GM19395 (cell line): ENCODE data around the gene ZBTB7C.

Source experiments
- ATAC-seq: cut with Tn5 transposase; IDR thresholded peaks from one replicate; pipeline ENCODE4 v1.9.1; 2021; ENCODE audit warnings: mild to moderate bottlenecking, moderate library complexity; ENCODE audit not compliant: unreplicated experiment

Gene ZBTB7C

DNA sequence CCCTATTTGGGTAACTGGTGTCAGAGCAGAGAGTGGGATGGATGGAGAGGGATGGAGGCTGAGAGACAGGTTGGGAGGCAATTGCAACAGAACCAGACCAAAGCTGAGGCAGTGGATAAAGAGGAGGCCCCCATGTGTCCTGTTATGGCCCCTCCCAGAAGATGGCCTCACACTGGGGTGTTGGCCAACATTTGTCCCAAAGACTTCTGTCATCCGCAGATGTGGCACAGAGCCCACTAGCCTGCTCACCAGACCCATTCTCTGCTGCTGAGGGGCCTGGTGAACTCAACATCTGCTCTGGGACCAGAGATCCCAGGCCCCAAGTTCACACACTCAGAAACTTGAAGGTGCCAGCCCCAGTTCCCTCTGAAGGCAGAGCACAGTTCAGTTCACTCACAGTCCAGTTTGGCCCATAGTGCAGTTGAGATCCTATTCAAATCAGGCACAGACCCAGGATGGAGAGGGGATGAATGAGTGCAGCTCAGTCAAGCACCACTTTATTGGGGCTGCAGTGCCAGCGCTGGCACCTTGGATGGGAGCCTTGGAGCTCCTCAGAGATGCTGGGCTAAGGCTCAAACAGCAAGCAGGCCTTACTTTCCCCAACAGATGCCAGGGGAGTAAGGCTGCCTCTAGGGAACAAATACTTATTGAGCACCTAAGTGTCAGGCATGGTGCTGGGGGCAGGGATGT is 189.2 kb downstream of the ZBTB7C start:
- no peak for ATAC-seq

DNA sequence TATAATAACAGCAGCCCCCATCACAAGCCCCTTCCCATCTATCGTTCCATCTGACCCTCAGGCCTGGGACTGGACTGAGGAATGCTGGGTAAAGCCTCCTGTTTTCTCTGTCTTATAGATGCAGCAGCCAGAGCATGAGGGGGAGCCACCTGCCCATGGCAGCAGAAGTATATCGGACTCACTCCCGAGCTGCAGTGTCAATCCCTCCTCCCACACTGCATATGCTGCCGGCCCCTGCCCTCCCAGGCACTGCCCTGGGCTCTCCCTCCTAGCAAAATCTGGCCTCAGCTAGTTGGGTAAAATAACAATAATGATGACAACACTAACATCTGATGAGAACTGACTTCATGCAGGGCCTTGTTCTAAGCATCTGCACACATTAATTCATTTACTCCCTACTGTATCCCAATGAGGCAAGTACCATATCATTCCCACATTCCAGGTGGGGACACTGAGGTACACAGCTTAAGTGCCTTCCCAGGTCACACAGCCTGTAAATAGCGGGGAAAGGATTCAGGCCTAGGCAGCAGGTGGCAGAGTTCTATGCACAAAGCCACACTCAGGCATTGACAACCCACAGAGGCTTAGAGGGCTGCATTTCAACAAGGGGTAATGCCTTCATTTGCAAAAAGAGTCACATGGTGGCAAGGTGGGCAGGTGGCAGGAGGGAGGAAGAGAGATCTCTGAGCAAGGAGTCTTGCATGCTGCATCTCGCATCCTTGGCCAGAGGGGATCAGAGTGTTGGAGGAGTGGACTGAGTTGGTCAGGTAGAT is 190.0 kb downstream of the ZBTB7C start:
- no peak for ATAC-seq

DNA sequence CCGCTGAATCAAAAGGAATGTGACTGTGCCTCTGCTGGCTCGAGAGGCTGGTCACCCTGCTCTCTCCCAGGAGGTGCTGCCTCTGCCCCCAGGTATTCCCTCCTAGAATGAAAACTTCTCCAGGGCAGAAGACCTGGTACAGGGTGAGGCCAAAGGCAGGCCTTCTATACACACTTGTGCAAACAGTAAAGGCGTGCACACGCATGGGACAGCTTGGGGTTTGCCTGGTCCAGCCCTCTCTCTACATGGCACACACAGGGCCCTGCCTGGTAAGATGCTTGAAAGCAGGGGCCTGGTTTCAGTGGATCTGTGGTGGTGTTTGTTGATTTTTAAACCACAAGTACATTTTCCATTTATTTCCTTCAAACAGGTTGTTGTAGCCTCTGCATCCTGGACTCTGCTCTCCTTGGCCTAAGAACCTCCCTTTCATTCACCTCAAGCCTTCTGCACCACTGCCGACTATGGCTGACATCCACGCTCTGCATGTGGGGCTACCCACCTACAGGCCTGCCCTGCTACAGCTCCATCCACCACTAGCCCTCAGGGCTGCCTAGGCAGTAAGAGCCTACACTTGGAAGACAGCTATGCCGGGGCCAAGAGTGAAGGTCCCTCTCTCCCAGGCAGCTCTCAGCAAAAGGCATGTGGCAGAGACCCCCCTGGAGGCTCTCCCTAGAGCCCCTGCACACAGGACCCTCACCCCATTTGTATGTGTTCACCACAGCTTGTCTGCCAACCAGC is 190.7 kb downstream of the ZBTB7C start:
- no peak for ATAC-seq

DNA sequence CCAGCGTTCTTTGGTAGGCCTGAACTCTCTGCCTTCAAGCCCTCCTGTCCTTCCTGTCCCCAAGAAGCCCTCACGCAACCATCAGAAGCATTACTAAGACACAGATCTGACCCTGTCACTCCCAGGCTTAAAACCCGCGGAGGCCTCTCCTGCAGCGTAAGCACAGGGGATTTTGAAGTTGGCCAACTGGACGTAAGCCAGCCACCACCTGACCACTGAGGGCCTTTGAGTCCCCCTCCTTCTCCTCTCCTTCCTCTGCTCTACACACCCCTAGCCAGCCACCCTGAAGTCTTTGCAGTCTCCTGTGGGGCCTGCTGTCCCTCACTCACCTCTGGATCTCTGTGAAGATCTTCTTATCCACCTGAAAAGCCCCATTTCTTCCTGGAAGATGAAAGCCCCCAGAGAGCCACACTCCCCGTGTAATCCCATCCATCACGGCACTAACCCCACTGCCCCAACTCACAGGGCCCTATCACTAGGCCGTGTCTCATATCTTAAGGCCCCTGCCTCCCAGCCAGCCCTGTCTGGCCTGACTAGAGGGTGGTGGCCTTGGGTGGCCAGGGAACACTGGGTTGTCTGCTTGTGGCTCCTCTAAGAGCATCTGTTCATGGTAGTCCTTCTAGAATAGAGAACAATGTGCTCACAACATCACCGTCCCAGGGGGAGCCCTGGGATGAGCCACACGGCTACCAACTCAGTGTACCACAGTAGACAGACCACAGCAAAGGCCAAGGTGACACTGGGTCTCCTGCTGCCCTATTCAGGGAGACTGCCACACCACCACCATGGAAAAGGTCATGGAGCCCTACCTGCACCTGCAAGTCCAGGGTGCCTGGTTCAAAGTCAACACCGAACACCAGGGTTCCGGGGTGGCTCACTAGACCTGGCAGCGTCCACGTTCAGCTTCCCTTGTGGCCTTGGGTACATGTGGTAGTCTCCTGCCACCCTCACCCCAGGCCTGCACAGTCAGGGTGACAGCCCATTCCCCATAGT is 191.6 kb downstream of the ZBTB7C start:
- ATAC-seq: no peak

DNA sequence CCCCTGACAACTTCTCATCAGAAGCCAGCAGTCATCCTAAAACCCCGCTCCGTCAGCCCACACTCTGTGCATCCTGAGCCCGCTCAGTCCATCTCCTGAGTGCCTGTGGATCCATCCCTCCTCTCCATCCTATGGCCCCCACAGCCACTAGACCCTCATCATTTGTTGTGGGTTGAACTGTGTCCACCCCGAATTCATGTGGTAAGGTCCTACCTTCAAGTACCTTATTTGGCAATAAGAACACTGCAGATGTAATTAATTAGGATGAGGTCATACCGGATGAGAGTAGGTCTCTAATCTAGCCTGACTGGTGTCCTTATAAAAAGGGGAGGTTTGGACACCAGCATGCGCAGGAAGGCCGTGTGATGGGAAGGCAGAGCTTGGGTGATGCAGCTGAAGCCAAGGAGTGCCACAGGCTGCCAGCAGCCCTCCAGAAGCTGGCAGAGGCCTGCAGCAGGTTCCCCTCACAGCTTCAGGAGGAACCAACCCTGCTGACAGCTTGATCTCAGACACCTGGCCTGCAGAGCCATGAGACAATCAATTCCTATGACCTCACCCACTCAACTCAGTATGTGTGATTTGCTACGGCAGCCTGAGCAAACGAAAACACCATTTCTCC is 192.4 kb downstream of the ZBTB7C start:
- no peak for ATAC-seq

DNA sequence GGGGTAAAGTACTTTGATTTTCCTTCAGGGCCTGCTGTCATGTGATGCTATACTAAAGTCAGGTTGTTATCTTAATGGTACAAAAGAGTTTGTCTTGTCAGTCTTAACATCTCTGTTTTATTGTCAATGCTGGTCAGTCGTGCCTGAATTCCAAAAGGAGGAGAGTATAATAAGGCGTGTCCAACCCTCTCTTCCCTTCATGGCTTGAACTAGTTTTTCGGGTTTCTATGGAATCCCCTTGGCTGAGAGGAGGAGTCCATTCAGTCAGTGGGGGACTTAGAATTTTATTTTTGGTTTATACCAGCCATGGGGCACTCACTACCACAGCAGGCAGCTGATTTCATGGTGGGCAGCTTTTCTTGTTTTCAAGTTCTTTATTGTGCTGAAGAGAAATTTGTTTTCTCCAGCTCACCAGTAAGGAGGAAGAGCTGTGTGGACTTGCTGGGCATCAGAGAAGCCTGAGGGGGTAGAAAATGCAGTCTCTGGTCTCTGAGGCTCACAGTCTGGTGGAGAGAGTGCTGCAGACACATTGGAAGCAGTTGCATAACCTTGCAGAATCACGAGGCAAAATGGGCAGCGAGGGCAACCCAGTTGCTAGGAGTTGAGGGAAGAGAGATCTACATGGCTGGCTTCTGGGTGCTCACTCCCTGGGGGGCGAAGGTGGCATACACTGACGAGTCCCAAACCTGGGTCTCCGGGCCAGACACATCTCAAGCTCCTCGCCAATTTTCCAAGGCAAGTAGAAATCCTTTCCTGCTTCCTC is 193.1 kb downstream of the ZBTB7C start:
- no peak for ATAC-seq

DNA sequence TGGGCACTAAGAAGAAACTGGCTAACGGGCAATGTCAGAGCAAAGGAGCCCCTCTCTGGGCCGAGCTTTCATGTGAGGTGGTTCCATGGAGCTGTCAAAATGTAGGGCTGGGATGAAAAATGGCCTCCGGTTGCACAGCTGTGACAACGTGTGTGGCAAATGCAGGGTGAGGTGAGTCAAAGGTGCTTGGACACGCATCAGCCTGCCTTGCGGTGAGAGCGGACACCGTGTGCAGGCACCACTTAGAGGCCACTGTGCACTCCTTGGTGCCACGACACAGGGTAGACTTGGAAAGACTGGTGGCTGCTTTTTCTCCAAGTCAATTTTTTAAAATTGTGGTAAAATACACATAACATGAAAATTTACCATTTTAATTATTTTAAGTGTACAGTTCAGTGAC is 195.4 kb downstream of the ZBTB7C start:
- no peak for ATAC-seq

DNA sequence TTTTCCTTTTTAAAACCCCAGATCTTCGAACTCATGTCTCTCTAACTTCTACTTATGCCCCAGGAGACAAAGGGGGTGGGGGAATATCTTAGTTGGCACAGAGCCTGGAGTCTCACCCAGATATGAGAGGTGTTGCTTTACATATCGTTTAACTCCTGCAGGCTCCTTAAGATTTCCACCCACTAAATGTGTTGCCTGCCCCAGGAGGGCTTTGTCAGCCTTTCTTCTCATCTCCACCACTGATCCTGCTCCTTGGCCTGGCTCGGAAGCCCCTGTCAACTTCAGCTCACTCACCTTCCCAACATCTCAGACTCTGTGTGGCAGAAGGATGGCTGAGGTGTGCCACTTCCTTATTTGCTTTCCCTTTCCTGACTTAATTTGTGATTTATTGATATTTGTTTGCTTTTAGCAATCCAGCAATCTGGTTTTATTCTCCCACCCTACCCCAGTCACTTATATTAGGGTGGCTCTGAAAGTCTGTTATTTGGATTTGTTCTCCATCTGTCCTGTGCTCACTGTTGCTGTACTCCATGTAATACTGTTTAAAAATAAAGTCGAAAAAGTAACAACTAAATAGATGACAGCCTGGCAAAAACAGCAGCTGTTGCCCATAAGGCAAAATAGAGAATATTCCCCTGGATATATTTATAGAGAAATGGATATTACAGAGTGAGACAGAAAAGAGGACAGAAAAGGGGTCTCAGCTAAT is 200.6 kb downstream of the ZBTB7C start:
- ATAC-seq: no peak

DNA sequence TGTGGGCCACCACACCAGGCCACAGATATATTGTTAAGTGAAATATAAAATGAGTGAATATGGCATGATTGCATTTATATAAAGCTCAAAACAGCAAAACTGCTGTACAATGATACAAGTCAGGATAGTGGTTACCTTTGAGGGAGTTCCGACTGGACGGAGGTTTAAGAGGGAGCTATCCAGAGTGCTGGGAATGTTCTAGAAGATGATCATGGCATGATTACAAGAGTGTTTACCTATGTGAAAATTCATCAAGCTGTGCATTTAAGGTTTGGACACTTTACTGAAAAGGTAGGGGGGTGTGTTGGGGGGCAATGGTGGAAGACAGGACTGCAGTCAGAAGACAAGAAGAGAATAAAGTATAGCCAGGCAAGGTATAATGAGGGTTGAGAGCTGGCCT is 201.4 kb downstream of the ZBTB7C start:
- ATAC-seq: no peak

DNA sequence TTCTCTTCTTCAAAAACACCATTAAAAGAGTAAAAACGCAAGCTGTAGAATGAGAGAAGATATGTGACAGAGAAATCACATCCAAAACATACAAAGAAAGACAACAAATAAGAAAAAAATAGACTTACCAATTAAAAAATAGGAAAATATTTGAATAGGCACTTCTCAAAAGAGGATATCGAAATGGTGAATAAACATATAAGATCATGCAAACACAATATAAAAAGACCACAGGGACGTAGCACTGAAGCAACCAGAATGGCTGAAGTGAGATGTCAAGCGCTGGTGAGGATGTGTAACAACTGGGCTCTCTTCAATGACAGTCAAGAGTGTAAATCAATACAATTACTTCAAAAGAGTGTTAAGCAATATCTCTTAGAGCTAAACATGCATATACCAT is 202.3 kb downstream of the ZBTB7C start:
- no peak for ATAC-seq

DNA sequence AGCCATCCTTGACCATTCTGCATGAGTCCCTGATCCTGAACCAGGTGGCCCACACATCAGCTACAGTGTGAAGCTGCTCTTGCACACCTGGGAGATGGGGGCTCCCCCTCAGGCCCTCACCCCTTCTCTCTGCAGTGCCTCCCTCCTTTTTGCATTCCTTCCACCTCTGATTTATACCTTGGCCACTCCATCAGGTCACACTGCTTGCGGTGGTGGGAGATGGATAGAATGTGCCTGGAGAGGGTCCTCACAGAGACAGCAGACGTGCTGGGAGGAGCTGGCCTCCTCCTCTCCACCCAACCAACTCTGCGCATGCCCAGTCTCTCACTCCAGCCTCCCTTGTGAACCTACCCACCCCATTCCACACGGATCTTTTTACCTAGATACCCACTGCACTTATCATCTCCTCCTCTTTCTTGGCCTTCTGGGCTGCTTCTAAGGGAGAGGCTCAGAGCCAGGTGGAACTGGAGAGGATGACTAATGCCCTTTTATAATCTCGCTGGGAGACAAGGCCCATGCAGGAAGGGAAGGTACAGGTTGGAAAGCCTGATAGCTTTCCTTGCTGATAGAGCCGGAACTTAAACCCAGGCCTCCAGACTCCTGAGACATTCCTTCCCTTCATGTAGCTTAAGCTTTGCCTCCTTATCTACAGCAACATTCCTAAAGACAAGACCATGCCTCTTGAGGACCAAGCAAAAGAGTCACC is 205.1 kb downstream of the ZBTB7C start:
- ATAC-seq: no peak

DNA sequence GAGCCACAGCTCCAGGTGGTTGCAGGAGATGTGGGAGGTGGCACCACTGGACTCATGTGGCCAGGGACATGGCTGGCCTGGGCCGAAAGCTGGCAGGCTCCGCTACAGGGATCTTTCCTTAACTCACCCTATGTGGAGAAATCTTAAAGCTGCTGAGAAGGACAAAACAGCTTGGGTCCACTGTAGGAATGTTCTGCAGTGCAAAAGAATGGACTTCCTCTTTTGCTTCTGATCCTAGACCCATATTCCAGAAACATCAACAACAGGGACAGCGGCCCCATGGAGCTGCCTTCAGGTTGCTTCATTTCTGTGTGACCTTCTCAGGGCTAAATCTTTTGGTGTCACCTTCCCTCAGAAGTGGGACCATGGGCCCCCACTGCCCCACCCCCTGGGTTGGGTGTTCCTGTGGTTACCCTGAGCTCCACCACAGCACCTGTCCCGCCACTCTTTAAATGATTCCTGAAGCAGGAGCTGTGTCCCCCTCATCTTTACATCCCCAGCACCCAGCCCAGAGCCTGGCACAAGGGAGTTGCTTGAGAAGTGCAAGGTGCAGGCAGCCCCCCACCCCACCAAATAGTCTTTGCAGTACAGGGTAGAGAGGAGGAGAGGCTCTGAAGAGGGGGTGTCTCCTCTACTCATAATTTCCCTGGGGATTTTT is 205.8 kb downstream of the ZBTB7C start:
- ATAC-seq: no peak

DNA sequence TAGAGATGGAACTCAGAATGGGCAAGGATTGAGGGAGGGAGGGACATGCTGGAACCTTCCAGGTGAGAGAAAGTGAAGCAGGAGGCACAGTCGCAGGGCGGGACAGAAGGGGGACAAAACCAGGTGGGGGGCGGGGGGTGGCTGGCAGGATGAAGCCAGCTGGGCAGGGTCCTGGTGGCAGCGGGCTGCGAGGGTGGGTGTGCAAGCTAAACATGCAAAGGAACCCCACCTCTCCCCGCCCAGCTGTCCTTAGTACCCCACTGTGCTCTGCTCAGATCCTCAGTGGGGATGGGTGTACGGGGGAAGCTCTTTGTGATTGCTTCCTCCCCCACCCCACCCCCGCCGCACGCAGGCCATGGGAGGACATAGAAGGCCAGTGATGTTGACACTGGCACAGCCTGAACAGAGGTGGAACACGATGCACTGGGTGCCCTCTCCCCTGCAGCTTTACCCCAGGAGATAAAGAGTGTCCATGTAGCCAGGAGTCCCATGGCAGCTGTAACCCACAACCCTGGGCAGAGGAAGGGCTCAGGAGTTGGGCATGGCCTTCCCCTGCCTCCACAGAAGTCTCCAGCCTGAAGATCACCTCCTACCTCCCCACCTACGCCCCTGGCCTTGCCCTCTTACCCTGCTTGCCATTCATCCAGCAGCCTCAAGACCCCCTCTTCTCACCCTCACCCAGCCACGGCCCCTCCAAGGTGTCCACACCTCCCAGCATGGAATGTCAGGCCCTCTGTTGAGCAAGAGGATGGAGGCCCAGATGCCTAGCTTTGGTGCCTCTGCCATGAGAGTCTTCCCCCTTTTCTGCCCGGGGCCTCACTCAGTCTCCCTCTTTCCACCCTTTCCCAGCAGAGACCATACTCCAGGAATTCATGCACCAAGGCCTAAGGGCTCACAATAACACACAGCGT is 206.6 kb downstream of the ZBTB7C start:
- ATAC-seq: no peak

DNA sequence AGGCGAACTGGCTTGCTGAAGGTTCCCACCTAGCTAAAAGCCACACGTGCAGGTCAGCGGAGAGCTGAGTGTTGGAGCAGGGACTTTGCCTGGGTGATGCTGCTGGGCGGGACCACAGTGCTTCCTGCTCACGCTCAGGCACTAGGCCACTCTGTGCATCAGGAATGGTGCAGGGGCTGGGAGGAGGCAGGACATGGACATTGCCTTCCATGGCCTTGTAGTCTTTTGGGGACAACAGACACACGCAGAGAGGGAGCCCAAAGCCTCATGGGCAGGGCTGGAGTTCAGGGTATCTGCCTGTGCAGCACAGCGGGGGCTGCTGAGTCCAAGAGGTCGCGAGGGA is 207.2 kb downstream of the ZBTB7C start:
- ATAC-seq: no peak

DNA sequence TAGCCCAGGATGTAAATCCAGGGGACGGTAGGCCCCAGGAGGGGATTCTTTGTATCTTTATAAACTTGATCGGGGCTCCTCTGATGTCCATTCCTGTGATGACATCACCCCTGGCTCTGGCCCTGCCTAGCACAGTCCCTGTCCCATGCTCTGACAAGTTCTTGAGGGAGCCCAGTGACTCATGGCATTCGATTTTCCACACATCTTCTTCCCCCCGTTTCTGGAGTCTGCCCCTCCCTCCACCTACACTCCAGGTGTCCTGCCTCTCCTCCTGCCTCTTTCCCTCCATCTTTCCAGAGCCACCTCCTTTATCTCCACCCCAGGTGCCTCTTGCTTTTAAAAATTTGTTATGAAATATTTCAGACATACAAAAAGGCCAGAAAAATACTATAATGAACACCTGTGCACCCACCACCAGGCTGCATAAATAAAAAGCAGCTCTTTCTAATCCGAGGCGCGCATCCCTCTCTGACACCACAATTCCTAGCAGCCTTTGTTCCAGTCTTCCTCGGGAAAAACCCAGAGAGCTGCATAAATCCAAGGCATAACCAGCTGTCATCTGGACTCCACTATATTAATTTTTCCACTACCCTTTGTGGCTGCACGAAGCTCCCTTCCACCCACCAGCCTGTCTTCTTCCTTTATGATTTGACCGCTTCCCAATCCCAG is 207.7 kb downstream of the ZBTB7C start:
- ATAC-seq: no peak

DNA sequence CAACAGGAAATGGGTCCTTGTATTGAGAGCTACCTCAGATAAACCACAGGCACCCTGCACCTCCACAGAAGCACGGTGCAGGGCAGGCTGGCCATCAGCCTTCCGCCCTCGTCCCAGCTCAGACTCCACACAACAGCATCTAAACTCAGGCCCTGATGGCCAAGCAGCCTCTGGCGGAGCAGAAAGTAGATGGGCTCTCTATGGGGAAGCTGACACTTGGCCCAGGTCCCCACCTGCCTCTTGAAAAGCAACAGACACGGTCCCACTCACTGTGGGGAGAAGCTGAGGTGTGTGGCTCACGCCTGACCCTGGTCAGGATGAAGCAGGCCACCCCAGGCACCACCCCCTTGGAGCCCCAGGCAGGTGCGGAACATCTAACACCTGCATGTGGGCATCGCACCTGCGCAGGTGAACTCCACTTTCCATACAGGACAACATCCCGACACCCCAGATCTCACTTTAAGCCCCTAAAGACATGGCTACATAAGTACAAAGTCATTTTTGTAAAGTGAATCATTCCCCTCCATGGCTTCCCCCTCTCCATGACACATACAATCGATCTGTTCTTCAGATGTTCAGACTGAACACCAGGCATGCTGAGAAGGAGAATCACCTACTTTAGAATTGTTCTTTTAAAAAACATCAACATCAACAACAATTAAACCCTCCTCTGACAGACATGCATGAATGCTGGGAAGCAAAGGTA is 208.4 kb downstream of the ZBTB7C start:
- no peak for ATAC-seq
